AG04450 (cell line): ENCODE measurements around the gene SETD3. TPM values are rescaled to one million over a fixed set of nuclear protein-coding genes. Genes with fewer than 3 reads are reported as not detected.

Experiments used
- CTCF ChIA-PET: fragments of 300-600, 350-600 bp; formaldehyde crosslinking; extraction: SDS; loops from one replicate; lab custom pipeline; 2022; ENCODE audit warnings: antibody characterized with exemption, inconsistent platforms; lab: Charles Lee
- POLR2A ChIA-PET: fragments of 350-600 bp; formaldehyde crosslinking; extraction: SDS; loops from one replicate; lab custom pipeline; 2021; ENCODE audit warnings: antibody characterized with exemption, inconsistent platforms; lab: Yijun Ruan, JAX
- DNase-seq: peaks from one replicate; pipeline ENCODE4 v3.0.0-alpha.2; 2011; ENCODE audit warnings: low read depth, low spot score
- H3K27ac ChIP-seq: one replicate; pipeline ENCODE4 v1.5.1; 2012; ENCODE audit warnings: low read depth, low read length, control low read depth
- H3K27me3 ChIP-seq: one replicate; pipeline ENCODE4 v1.6.0; 2012; ENCODE audit warnings: low read length; ENCODE audit not compliant: control insufficient read depth, insufficient read depth
- H3K4me3 ChIP-seq: 2 replicates; pipeline ENCODE4 v1.5.1; 2011; ENCODE audit warnings: mild to moderate bottlenecking, low read depth, low read length, control low read depth
- H3K9me3 ChIP-seq: 2 replicates; pipeline ENCODE4 v1.5.1; 2012; ENCODE audit warnings: low read length; ENCODE audit not compliant: control insufficient read depth, insufficient read depth
- CTCF ChIP-seq: IDR thresholded peaks from 2 replicates; pipeline ENCODE4 v1.5.1; 2011; ENCODE audit warnings: low read depth, low read length, control low read depth, inconsistent platforms
- polyA plus RNA-seq: library from polyadenylated mRNA; depleted of rRNA; stranded (reverse); fragments of >200 nt; gene quantifications from 2 replicates; pipeline ENCODE4 v1.2.3, GENCODE V29; 2011

SETD3 gene
- polyA plus RNA-seq, 1 experiment = 25.0 TPM

- TF ChIP-seq CTCF = no peak
- Histone ChIP-seq H3K27me3 (no peaks in the 10 kb centered on the region), H3K4me3 (peak overlapping the region; percentile 72), H3K27ac (peak overlapping the region; percentile 53), H3K9me3 (no peaks in the 10 kb centered on the region; the same call in 1 of the 2 replicates)
- no peak for DNase-seq
- CTCF ChIA-PET = interaction anchor here (1.7 kb wide), 1 partner anchor 90 kb away, joined by 4 read pairs; no protein-coding TSS in a partner anchor
- POLR2A ChIA-PET = no interaction called here
These were observed 1.3 kb downstream of the SETD3 start for GRCh38 chr14:99479160-99479905.

- ChIA-PET POLR2A (no interaction called here), CTCF (interaction anchor here (1.7 kb wide), 1 partner anchor 89 kb away, joined by 4 read pairs; no protein-coding TSS in a partner anchor)
- Histone ChIP-seq H3K4me3 (no peak overlapping the region), H3K27ac (no peak overlapping the region), H3K27me3 (no peaks in the 10 kb centered on the region), H3K9me3 (no peaks in the 10 kb centered on the region; the same call in 1 of the 2 replicates)
- DNase-seq = no peak
- TF ChIP-seq CTCF = no peak
These were observed 2.5 kb downstream of the SETD3 start for GRCh38 chr14:99478128-99478527.

DNA sequence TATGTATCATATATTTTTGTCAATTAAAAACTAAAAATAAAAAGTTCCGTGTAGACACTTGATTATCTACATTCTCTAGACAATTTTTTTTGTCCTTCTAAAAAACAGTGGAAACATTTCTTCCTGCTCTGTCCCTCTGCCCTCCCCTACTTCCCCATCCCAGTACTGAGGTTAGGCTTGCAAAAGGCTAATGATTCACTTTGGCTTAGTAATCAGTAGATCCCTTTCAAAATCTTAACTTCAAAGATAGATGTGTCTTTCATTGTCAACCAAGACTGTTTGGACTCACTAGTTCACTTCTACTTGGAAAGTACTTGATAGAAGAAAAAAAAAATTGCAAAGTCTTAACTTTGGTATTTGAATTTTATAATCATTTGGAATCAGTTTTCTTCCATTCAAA is 3.8 kb downstream of the SETD3 start:
- no peak overlapping the region for H3K4me3 ChIP-seq
- ChIA-PET POLR2A (no interaction called here), CTCF (interaction anchor here (0.9 kb wide), 1 partner anchor 88 kb away, joined by 3 read pairs; no protein-coding TSS in a partner anchor)
- H3K9me3 ChIP-seq = no peaks in the 10 kb centered on the region; the same call in 1 of the 2 replicates
- no peaks in the 10 kb centered on the region for H3K27me3 ChIP-seq
- no peak for DNase-seq
- H3K27ac ChIP-seq = no peak overlapping the region
- TF ChIP-seq CTCF = no peak

GRCh38 chr14:99475660-99476059 is 5.0 kb downstream of the SETD3 start:
- DNase-seq = no peak
- Histone ChIP-seq H3K27ac (no peak overlapping the region), H3K9me3 (no peaks in the 10 kb centered on the region), H3K4me3 (no peak overlapping the region), H3K27me3 (no peaks in the 10 kb centered on the region)
- CTCF ChIA-PET = interaction anchor here (1.1 kb wide), 1 partner anchor 60 kb away, joined by 5 read pairs; no protein-coding TSS in a partner anchor
- POLR2A ChIA-PET = no interaction called here
- no peak for TF ChIP-seq CTCF

- H3K27me3 ChIP-seq = no peaks in the 10 kb centered on the region
- no peaks in the 10 kb centered on the region for H3K9me3 ChIP-seq
- POLR2A ChIA-PET = no interaction called here
- H3K27ac ChIP-seq = no peak overlapping the region
- CTCF ChIA-PET = interaction anchor here (1.1 kb wide), 1 partner anchor 59 kb away, joined by 5 read pairs; no protein-coding TSS in a partner anchor
- no peak overlapping the region for H3K4me3 ChIP-seq
- no peak for TF ChIP-seq CTCF
- DNase-seq = no peak
These were observed 5.5 kb downstream of the SETD3 start for GRCh38 chr14:99475179-99475578.
